ENCODE measurements around the gene ELFN1.

ELFN1 gene

DNA sequence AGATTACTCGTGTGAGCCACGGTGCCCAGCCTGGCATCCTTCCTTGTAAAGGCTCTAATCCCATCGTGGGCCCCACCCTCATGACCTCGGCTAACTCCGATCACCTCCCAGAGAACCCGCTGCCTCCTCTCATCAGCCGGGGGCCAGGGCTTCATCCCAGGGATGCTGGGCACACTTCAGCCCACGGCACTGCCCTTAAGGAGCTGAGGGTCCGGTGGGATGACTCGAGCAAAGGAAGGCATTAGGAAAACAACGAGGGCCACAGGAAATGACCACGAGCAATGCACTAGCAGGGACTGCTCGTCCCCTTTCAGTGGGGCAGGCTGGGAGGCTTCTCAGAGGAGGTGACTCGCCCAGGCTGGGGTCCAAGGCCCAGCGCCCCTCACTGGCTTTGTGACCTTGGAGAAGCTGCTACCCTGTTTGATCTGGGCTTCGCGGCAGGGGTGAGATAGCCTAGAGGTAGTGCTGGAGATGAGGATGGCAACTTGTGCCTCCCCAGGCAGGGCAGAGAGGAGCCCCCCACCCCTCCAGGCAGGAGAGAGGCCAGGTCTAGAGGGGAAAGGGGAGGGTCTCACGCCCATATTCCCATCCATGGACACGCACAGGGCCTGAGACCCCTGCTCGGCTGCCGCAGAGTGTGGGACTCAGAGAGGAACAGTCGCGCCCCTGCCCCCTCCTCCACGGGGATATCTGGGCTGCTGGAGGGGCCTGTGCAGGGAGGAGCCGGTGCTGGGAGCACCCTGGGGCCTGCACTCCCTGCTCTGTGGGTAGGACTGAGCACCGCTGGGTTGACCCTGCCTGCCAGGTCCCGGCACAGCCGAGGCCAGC lies 26.8 kb downstream of the ELFN1 start:
- no peak for DNase-seq

GRCh38 chr7:1697499-1698125 lies 27.5 kb downstream of the ELFN1 start:
- DNase-seq, result no peak

- no peak for DNase-seq
Observed at GRCh38 chr7:1698201-1698600, 28.1 kb downstream of the ELFN1 start.

GRCh38 chr7:1698951-1699350 lies 28.9 kb downstream of the ELFN1 start:
- DNase-seq, result no peak

GRCh38 chr7:1700086-1700485 lies 30.0 kb downstream of the ELFN1 start:
- no peak for DNase-seq

GRCh38 chr7:1700536-1701333 lies 30.7 kb downstream of the ELFN1 start:
- no peak for DNase-seq

GRCh38 chr7:1702652-1703051 lies 32.6 kb downstream of the ELFN1 start:
- no peak for DNase-seq

DNA sequence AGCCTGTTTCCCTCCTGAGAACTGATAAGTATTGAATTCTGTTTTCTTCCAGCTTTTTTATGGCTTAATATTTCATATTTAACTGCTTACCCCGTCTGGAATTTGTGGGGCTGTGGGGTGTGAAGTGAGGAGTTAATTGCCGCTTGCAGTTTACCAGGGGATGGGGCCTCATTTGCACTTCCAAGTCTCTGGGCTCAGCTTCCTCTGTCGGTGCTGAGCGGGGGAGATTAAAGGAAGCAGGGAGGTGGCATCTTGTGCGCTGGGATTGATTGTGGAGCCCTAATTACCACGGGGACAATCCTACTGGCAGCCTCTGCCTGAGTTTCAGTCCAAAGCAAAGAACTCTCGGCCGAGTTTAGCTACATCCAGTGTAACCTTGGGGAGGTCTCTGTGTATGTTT lies 33.4 kb downstream of the ELFN1 start:
- no peak for DNase-seq

- DNase-seq, result no peak
Observed at GRCh38 chr7:1703871-1704810, 34.1 kb downstream of the ELFN1 start.

- DNase-seq, result no peak
Observed at GRCh38 chr7:1704811-1705738, 35.0 kb downstream of the ELFN1 start.

GRCh38 chr7:1705856-1706255 lies 35.8 kb downstream of the ELFN1 start:
- no peak for DNase-seq

DNA sequence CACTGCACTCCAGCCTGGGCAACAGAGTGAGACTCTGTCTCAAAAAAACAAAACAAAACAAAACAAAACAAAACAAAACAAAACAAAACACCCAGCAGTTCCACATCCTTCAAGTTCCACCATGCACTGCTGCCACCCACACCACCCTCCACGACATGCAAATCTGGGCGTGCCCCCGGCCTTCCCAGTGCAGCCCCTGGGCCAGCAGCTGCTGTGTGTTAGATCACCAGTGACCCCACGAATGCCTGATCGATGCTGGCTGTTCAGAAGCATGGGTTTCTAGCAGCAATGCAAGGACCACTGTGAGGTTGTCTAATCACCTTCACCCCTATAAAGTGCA lies 36.3 kb downstream of the ELFN1 start:
- DNase-seq, result no peak

DNA sequence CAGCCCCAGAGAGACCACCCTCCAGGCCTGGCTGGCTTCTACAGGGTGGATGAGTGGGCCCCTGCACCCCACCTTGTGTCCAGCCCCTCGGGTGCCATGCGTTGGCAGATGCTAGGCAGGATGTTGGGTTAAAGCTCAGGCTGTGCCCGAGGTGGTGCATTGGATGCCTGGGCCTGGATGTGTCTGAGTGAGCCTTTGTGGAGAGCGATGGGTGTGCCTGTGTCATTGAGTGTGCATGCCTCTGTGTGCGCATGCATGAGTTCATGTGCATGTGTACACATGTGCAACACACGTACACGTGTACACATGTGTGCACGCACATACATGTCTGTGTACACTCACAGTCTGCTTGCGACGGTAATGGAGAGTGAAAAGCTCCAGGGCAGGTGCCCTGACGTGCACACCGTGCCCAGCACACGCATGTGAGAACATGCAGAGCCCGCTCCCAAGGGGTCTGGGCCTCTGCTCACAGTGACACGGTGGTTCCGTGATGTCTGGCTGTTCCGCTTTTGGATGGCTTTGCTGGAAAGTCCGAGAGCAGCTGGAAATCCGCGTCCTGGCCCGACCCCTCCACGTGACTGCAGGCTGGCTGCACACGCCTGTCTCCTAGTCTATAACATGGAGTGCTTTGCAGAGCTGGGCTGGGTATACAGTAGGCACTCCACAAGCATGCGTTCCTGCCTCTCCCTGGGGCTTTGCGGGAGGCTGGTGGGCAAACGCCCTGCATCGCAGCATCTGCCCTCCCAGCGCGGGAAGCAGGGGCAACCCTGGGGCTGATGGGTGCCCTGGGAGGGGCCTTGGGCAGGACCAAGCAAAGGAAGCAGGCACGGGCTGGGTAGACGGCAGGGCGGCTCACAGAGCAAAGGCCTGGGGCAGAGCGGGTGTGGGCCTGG lies 36.9 kb downstream of the ELFN1 start:
- DNase-seq, result no peak

DNA sequence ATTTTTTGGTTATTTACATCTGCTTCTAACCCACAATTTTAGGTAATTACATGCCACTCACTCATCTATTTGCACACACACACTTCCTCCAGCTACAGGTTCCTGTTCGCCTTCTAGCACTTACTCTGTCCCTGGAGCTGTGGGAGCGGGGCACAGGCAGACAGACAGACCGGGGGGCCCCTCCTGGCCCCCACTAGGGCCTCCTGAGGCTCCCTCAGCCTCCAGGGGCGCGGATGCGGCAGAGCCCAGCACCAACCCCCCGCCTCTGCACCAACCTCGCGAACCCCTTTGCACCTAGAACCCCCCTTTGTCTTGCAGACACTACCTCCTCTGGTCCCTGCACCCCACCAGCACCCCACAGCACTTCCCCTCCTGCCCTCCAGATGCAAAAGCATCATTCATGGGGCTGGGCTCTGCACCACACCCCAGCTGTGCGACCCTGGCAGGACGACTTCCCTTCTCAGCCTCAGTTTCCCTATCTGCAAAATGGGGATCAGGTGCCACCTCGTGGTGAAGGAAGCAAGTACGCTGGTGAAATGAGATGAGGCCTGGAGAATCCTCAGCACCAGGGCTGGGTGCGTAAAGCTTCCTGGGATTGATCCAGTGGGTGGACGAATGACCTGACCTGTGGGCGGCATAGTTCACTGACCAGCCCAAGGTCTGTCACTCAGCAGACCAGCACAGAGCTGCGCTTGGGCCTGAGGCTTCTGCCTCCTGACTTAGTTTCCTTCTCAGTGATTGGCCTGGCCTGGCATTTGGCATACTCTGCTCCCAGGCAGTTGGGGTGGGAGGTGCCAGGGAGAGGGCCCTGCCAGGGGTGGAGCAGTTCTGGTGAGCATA lies 37.9 kb downstream of the ELFN1 start:
- DNase-seq, result no peak

GRCh38 chr7:1708596-1709251 lies 38.6 kb downstream of the ELFN1 start:
- no peak for DNase-seq

DNA sequence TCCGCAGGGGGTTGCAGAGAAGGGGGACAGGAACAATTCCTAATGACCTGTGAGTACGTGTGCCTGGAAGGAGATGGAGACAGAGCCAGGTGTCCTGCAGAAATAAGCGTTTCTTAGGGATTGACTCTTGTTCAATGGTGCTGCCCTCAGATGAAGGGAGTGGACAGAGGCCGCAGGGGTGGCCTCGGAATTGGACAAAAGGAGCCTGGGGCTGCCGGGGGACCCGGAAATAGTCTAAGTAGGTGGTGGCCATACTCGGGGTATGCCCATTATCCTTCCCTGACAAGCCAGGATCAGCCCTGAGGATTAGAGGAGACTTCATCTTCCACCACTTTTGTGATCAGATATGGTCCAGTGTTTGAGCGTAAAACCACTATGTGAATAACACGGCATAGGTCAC lies 39.2 kb downstream of the ELFN1 start:
- no peak for DNase-seq

GRCh38 chr7:1709900-1710299 lies 39.8 kb downstream of the ELFN1 start:
- no peak for DNase-seq

DNA sequence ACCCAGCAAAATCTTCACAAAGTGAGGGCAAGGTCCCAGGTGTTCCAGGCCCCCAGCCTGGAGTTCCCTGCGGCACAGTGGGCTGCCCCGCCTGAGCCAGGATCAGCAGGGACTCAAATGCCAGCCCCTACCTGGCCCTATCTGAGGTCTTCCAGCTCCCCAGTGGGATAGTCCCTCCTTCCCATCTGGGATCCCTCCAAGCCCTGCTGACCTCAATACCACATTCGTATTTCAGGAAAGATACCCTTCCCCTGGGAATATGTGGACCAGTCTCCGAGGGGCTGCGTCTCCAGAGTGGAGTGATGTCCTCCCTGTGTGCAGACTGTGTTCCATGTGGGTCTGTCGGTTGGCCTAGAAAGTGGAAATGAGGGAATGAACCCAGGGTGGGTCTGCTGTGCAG lies 40.9 kb downstream of the ELFN1 start:
- DNase-seq, result no peak
